Osteocyte (in vitro differentiated cells): ENCODE measurements around the gene EBP. TPM values are rescaled to one million over a fixed set of nuclear protein-coding genes. Genes with fewer than 3 reads are reported as not detected.

Experiments
- DNase-seq: peaks from one replicate; pipeline ENCODE4 v3.0.0; 2021; ENCODE audit warnings: mixed read lengths; ENCODE audit not compliant: unreplicated experiment; ENCODE audit errors: extremely low spot score
- H3K27ac Mint-ChIP-seq: one replicate; pipeline ENCODE4 v1.8.0; 2021; ENCODE audit warnings: mild to moderate bottlenecking, mixed read lengths; ENCODE audit not compliant: unreplicated experiment
- H3K27me3 Mint-ChIP-seq: one replicate; pipeline ENCODE4 v1.8.0; 2021; ENCODE audit warnings: mixed read lengths; ENCODE audit not compliant: unreplicated experiment
- H3K36me3 Mint-ChIP-seq: one replicate; pipeline ENCODE4 v1.8.0; 2021; ENCODE audit warnings: mixed read lengths; ENCODE audit not compliant: unreplicated experiment
- H3K4me1 Mint-ChIP-seq: one replicate; pipeline ENCODE4 v1.8.0; 2021; ENCODE audit warnings: mixed read lengths; ENCODE audit not compliant: unreplicated experiment
- H3K4me3 Mint-ChIP-seq: one replicate; pipeline ENCODE4 v1.8.0; 2021; ENCODE audit warnings: mild to moderate bottlenecking, moderate library complexity, mixed read lengths; ENCODE audit not compliant: unreplicated experiment
- H3K9me3 Mint-ChIP-seq: one replicate; pipeline ENCODE4 v1.8.0; 2021; ENCODE audit warnings: mixed read lengths; ENCODE audit not compliant: unreplicated experiment
- CTCF ChIP-seq: fragments of 200-600 bp; sonication (generic); IDR thresholded peaks from 2 replicates; pipeline ENCODE4 v1.5.0; 2021; ENCODE audit warnings: antibody characterized with exemption, mild to moderate bottlenecking, moderate library complexity
- total RNA-seq: library from RNA; stranded (reverse); gene quantifications from 2 replicates; pipeline ENCODE4 v1.2.1, GENCODE V29; 2021

The EBP gene
- total RNA-seq, 1 donor from 2014 or later: 42.5 TPM

- peaks cover 8% of the 10 kb centered on the region for H3K36me3 Mint-ChIP-seq
- peaks cover 7% of the 10 kb centered on the region for H3K9me3 Mint-ChIP-seq
- no peak for TF ChIP-seq CTCF
- DNase-seq: no peak
- H3K4me1 Mint-ChIP-seq: peaks cover 26% of the 10 kb centered on the region
- H3K27me3 Mint-ChIP-seq: no peaks in the 10 kb centered on the region
- no peak overlapping the region for H3K27ac Mint-ChIP-seq
- H3K4me3 Mint-ChIP-seq: peak overlapping the region; percentile 90
Measured at GRCh38 chrX:48477960-48478755, 43.5 kb upstream of the EBP start.

- TF ChIP-seq CTCF: no peak
- H3K4me3 Mint-ChIP-seq: no peak overlapping the region
- no peak overlapping the region for H3K27ac Mint-ChIP-seq
- peaks cover 7% of the 10 kb centered on the region for H3K9me3 Mint-ChIP-seq
- H3K4me1 Mint-ChIP-seq: peaks cover 20% of the 10 kb centered on the region
- peaks cover 8% of the 10 kb centered on the region for H3K36me3 Mint-ChIP-seq
- no peak for DNase-seq
- no peaks in the 10 kb centered on the region for H3K27me3 Mint-ChIP-seq
Measured at GRCh38 chrX:48478806-48479205, 42.8 kb upstream of the EBP start.

- Mint-ChIP-seq H3K4me3 (no peak overlapping the region), H3K4me1 (peaks cover 13% of the 10 kb centered on the region), H3K27ac (no peak overlapping the region), H3K36me3 (peaks cover 8% of the 10 kb centered on the region), H3K27me3 (no peaks in the 10 kb centered on the region), H3K9me3 (peaks cover 7% of the 10 kb centered on the region)
- DNase-seq: no peak
- no peak for TF ChIP-seq CTCF
Measured at GRCh38 chrX:48480142-48480541, 41.5 kb upstream of the EBP start.

GRCh38 chrX:48480583-48480982, 41.0 kb upstream of the EBP start:
- Mint-ChIP-seq H3K36me3 (peaks cover 8% of the 10 kb centered on the region), H3K4me1 (peaks cover 13% of the 10 kb centered on the region), H3K27me3 (no peaks in the 10 kb centered on the region), H3K27ac (no peak overlapping the region), H3K9me3 (peaks cover 7% of the 10 kb centered on the region), H3K4me3 (no peak overlapping the region)
- no peak for TF ChIP-seq CTCF
- DNase-seq: no peak

- no peak for DNase-seq
- Mint-ChIP-seq H3K36me3 (peaks cover 8% of the 10 kb centered on the region), H3K27ac (no peak overlapping the region), H3K27me3 (no peaks in the 10 kb centered on the region), H3K4me1 (peaks cover 12% of the 10 kb centered on the region), H3K9me3 (no peaks in the 10 kb centered on the region), H3K4me3 (no peak overlapping the region)
- TF ChIP-seq CTCF: no peak
Measured at GRCh38 chrX:48482526-48482925, 39.1 kb upstream of the EBP start.
